AG09319 (cell line): ENCODE results near the gene NUBPL.

Experiments
- DNase-seq: peaks from one replicate; pipeline ENCODE4 v3.0.0-alpha.2; 2010; ENCODE audit warnings: low read depth; ENCODE audit errors: extremely low read depth
- TF ChIP-seq, protein P1 (sequence below): IDR thresholded peaks from 2 replicates; pipeline ENCODE4 v1.5.1; 2011; ENCODE audit warnings: low read depth, mild to moderate bottlenecking, inconsistent platforms, low read length, moderate library complexity

Gene NUBPL

DNA sequence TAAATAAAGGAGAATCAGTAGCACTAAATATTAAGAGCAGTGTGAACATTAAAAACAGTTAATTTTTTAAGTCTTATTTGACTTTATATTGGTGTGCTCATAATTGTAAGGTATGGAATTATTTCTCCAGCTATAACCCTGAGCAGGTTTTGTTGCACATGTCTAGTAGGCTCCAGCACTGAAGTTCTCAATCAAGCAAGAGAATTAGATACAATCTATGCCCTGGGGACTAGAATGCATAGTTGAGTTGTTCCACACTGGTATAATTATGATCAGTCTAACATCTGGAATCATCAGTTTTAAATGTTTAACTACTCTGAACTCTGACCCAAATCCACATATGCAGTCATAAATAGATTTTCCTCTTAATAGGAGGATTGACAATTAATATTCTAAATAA, 258.1 kb downstream of the NUBPL start:
- TF ChIP-seq, protein P1, sequence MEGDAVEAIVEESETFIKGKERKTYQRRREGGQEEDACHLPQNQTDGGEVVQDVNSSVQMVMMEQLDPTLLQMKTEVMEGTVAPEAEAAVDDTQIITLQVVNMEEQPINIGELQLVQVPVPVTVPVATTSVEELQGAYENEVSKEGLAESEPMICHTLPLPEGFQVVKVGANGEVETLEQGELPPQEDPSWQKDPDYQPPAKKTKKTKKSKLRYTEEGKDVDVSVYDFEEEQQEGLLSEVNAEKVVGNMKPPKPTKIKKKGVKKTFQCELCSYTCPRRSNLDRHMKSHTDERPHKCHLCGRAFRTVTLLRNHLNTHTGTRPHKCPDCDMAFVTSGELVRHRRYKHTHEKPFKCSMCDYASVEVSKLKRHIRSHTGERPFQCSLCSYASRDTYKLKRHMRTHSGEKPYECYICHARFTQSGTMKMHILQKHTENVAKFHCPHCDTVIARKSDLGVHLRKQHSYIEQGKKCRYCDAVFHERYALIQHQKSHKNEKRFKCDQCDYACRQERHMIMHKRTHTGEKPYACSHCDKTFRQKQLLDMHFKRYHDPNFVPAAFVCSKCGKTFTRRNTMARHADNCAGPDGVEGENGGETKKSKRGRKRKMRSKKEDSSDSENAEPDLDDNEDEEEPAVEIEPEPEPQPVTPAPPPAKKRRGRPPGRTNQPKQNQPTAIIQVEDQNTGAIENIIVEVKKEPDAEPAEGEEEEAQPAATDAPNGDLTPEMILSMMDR, result no peak
- DNase-seq, result no peak

DNA sequence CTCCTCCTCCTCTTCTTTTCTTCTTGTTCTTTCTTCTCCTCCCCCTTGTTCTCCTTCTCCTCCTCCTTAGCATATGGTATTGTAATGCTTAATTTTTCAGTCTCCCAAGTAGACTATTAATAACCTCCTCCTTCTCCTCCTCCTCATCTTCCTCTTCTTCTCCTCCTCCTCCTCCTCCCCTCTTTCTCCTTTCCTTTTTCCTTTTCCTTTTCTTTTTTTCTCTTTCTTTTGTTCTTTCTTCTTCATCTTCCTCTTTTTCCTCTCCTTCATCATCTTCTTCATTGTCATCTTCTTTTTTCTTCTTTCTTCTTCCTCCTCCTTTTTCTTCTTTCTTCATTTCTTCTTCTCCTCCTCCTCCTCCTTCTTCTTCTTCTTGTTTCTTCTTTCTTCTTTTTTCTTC, 264.3 kb downstream of the NUBPL start:
- TF ChIP-seq, protein P1, result no peak
- DNase-seq, result no peak

DNA sequence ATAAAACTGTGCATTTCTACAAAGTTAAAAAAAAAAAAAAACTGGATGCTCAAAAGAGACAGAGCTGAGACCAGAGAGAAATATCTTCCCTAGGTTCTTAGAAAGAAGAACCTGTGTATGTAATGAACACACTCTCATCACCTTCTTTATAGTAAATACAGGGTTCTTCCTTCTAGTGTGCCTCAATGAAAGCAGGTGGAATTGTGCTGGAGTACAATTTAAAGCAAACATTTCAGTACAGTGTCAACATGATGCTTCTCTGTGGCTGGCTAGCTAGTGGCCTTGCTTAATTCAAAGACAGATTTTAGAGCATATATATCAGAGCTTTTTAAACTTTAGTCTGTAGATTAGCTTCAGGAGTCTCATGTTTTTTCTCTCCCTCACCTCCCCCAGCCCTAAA, 266.1 kb downstream of the NUBPL start:
- TF ChIP-seq, protein P1, result no peak
- DNase-seq, result no peak

DNA sequence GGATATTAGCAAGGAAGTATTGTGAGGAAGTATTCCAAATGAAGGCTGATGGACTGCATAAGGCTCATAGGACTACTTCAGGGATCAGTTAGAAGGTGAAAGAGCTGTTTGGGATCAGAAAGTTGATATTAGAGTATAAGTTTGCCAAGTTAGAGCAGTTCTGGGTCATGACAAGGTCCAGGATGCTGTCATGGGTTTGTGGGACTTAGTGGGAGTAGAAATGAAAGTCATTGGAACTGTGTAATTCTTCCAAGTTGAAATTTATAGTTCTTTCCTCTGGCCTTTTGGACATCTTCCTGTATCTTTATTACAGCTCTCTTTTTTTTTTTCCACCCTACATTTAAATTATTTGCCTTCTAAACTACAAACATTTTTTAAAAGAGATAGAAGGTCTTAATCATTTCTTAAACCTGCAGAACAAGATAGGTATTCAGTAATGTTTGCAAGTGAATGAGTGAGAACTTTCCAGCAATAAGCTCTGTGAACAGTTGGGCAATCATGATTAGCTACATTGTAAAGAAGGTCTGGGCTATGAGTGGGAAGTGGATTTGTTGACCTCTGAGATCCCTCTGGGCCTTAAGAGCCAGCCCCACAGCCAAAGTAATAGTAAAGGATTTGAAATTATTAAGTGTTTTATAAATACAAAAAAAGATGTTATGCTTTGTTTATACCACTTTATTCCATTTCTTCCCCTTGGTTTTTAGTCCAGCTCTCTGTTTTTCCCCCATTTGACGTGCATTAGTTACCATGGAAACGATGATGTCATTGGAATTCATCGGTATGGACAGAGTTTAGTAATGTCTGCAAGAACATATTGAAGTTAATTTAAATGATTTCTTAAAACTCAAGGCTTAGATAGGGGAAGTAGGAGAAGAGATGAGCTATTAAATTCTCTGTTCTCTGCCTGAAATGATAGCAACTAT, 268.0 kb downstream of the NUBPL start:
- DNase-seq, result no peak
- TF ChIP-seq, protein P1, result no peak

DNA sequence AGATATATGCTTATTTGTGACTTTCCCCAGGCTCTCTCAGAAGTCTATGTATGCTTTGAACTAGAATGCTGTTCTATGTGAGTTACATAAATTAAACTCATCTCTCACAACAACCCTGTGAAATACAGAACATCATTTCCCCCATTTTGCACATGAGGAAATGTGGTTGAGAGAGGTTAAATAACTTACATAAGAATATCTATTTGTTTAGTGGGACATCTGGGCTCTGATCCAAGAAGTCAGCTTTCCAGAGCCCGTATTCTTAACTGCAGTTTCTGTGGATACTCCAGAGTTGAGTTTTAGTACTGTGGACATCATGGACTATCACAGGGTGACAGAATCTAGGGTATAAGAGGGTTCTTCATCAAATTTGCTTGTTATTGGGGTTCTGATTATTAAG, 273.4 kb downstream of the NUBPL start:
- TF ChIP-seq, protein P1, result no peak
- no peak for DNase-seq

DNA sequence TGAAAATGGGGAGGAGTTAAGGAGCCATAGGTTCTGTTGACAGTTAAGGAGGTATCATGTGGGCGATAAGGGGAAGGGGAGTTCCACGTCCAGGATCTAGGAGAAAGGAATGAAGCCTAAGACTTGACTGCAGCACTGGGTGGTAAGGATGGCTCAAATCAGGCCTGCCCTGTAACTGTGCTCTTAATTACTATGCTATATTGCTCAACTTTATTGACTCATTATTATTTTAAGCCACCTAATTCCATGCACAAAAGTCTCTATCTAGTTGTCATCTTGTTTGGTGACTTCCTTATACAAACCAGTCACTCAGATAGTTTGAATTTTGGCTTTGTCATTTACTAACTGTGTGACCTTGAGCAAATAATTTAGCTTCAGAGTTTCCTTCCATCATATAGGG, 273.8 kb downstream of the NUBPL start:
- TF ChIP-seq, protein P1, result no peak
- DNase-seq, result no peak

DNA sequence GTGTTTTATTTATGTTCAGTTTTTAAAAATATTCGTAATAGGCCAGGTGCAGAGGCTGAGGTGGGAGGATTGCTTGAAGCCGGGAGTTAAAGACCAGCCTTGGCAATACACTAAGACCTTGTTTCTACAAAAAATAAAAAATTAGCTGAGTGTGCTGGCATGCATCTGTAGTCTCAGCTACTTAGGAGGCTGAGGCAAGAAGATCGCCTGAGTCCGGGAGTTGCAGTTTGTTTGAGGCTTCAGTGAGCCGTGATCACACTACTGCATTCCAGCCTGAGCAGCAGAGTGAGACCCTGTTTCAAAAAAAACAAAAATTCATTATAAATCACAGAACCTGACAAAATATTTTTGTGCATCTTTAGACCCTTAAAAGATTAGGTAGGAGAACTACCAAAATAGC, 275.8 kb downstream of the NUBPL start:
- TF ChIP-seq, protein P1, result no peak
- no peak for DNase-seq
